ENCODE results near the gene LY6G6F.

The LY6G6F gene

GRCh38 chr6:31739639-31740396 lies 33.2 kb downstream of the LY6G6F start, which contains the start of gene MSH5:
MSH5 (plus strand) TSS chr6:31740005; CDS start chr6:31740467, 462 bp downstream.
- peak; percentile 100 for DNase-seq (ENCODE audit: low spot score)

- DNase-seq (ENCODE audit: low spot score) = no peak
Measured at GRCh38 chr6:31740397-31741223, 33.9 kb downstream of the LY6G6F start.

GRCh38 chr6:31741815-31742214 lies 35.1 kb downstream of the LY6G6F start:
- DNase-seq (ENCODE audit: low spot score) = no peak

- no peak for DNase-seq (ENCODE audit: low spot score)
Measured at GRCh38 chr6:31742894-31743293, 36.2 kb downstream of the LY6G6F start.

GRCh38 chr6:31744422-31744821 lies 37.8 kb downstream of the LY6G6F start:
- DNase-seq (ENCODE audit: low spot score) = no peak

- DNase-seq (ENCODE audit: low spot score) = no peak
Measured at GRCh38 chr6:31749301-31750036, 42.8 kb downstream of the LY6G6F start.

GRCh38 chr6:31750411-31751022 lies 43.9 kb downstream of the LY6G6F start:
- DNase-seq (ENCODE audit: low spot score) = no peak

GRCh38 chr6:31752739-31753319 lies 46.2 kb downstream of the LY6G6F start:
- no peak for DNase-seq (ENCODE audit: low spot score)

GRCh38 chr6:31758281-31758680 lies 51.6 kb downstream of the LY6G6F start:
- no peak for DNase-seq (ENCODE audit: low spot score)

Data from cerebellar cortex (tissue), 1 donor.